PC-3 (cell line): ENCODE data around the gene TMC1. TPM values are rescaled to one million over a fixed set of nuclear protein-coding genes. Genes with fewer than 3 reads are reported as not detected.
"Not testable (repeated sequence)": the region's sequence is repeated elsewhere in the genome, so short reads cannot be mapped to it uniquely, and the experiment has no call there.

Experiments used
- ATAC-seq: fragments of 200-7000 bp; cut with Tn5 transposase; 2 replicates; pipeline ENCODE4 v1.9.1; 2020; ENCODE audit warnings: mild to moderate bottlenecking, moderate library complexity
- BruUV-seq: library from RNA; stranded (reverse); fragments of 400-500 nt; replicated peaks from 2 replicates; lab custom pipeline; 2021; lab: Mats Ljungman, UMichigan
- CTCF ChIA-PET: fragments of 300-600 bp; sonication (Branson Sonifier 250); formaldehyde crosslinking; loops from one replicate; lab custom pipeline; 2022; ENCODE audit warnings: antibody characterized with exemption; lab: Charles Lee
- POLR2A ChIA-PET: fragments of 300-600 bp; sonication (Branson Sonifier 250); formaldehyde crosslinking; loops from one replicate; lab custom pipeline; 2022; ENCODE audit warnings: antibody characterized with exemption; ENCODE audit not compliant: unreplicated experiment; lab: Charles Lee
- DNase-seq: peaks from one replicate; pipeline ENCODE4 v3.0.0-alpha.2; 2015
- H2AFZ ChIP-seq: fragments of 300-600 bp; sonication (generic); 2 replicates; pipeline ENCODE4 v1.6.0; 2016; ENCODE audit warnings: antibody characterized with exemption, low read length
- H3F3A ChIP-seq: fragments of 300-600 bp; sonication (generic); one replicate; pipeline ENCODE4 v1.6.0; 2017; ENCODE audit warnings: antibody characterized with exemption, low read length, control low read depth, mild to moderate bottlenecking; ENCODE audit not compliant: unreplicated experiment
- H3K27ac ChIP-seq: fragments of 300-600 bp; sonication (generic); 2 replicates; pipeline ENCODE4 v1.5.1; 2016; ENCODE audit warnings: mild to moderate bottlenecking, low read length
- H3K27me3 ChIP-seq: fragments of 300-600 bp; sonication (generic); 2 replicates; pipeline ENCODE4 v1.6.1; 2016; ENCODE audit warnings: low read length, mixed read lengths
- H3K36me3 ChIP-seq: fragments of 300-600 bp; sonication (generic); 2 replicates; pipeline ENCODE4 v1.6.1; 2016; ENCODE audit warnings: low read depth, mixed run types, low read length, mixed read lengths
- H3K4me1 ChIP-seq: fragments of 300-600 bp; sonication (generic); 2 replicates; pipeline ENCODE4 v1.5.1; 2016; ENCODE audit warnings: low read length; ENCODE audit not compliant: insufficient read depth
- H3K4me2 ChIP-seq: fragments of 300-600 bp; sonication (generic); 2 replicates; pipeline ENCODE4 v1.6.0; 2016; ENCODE audit warnings: low read length
- H3K4me3 ChIP-seq: fragments of 300-600 bp; sonication (generic); 2 replicates; pipeline ENCODE4 v1.5.1; 2016; ENCODE audit warnings: mild to moderate bottlenecking, low read length, mixed read lengths
- H3K79me2 ChIP-seq: fragments of 300-600 bp; sonication (generic); 2 replicates; pipeline ENCODE4 v1.6.1; 2017; ENCODE audit warnings: low read length, mixed read lengths
- H3K9ac ChIP-seq: fragments of 300-600 bp; sonication (generic); 2 replicates; pipeline ENCODE4 v1.6.0; 2016; ENCODE audit warnings: mild to moderate bottlenecking, low read length
- H3K9me2 ChIP-seq: fragments of 300-600 bp; sonication (generic); replicated peaks from 2 replicates; pipeline ENCODE4 v1.6.1; 2016; ENCODE audit warnings: mixed run types, low read length, mixed read lengths
- H3K9me3 ChIP-seq: fragments of 300-600 bp; sonication (generic); 2 replicates; pipeline ENCODE4 v1.6.1; 2016; ENCODE audit warnings: low read length, mixed read lengths
- H4K20me1 ChIP-seq: fragments of 300-600 bp; sonication (generic); 2 replicates; pipeline ENCODE4 v1.6.1; 2016; ENCODE audit warnings: low read length, mixed read lengths
- EZH2 ChIP-seq: fragments of 300-600 bp; sonication (generic); IDR thresholded peaks from one replicate; pipeline ENCODE4 v1.6.1; 2017; ENCODE audit warnings: antibody characterized with exemption, mild to moderate bottlenecking, low read length; ENCODE audit not compliant: unreplicated experiment
- EZH2phosphoT487 ChIP-seq: fragments of 300-600 bp; sonication (generic); IDR thresholded peaks from 2 replicates; pipeline ENCODE4 v1.6.1; 2018; ENCODE audit warnings: mild to moderate bottlenecking, antibody characterized with exemption, low read length, borderline replicate concordance
- intact Hi-C: fragments of 100-400 bp; cut with micrococcal nuclease; formaldehyde crosslinking; loops from 2 replicates; pipeline ENCODE4 v1.9.0; 2023
- total RNA-seq: library from RNA; depleted of rRNA; stranded (reverse); fragments of >200 nt; gene quantifications from 2 replicates; pipeline ENCODE4 v1.2.3, GENCODE V29; 2014
- TF ChIP-seq, protein P1 (sequence below): fragments of 300-600 bp; sonication (generic); conservative IDR thresholded peaks from 2 replicates; pipeline ENCODE4 v1.5.1; 2017; ENCODE audit warnings: antibody characterized with exemption, low read depth, mild to moderate bottlenecking, low read length

The TMC1 gene
- total RNA-seq, 1 experiment from 2014 or later, result 0.15 TPM

- no peak for ATAC-seq
- no peak overlapping the region for H3K27ac ChIP-seq
- no peaks in the 10 kb centered on the region for H3K36me3 ChIP-seq
- no peaks in the 10 kb centered on the region for H3K9me3 ChIP-seq
- H3K4me3 ChIP-seq, result no peak overlapping the region
- intact Hi-C loops, result loop anchor here (5.0 kb wide), 3 partner anchors 224 to 339 kb away; no protein-coding TSS in a partner anchor
- no peaks in the 10 kb centered on the region for H3K9me2 ChIP-seq
- H3K4me1 ChIP-seq, result no peaks in the 10 kb centered on the region
- POLR2A ChIA-PET, result no interaction called here
- no peaks in the 10 kb centered on the region for H4K20me1 ChIP-seq
- CTCF ChIA-PET, result interaction anchor here (0.7 kb wide), 1 partner anchor 150 kb away, joined by 5 read pairs; no protein-coding TSS in a partner anchor
- TF ChIP-seq, protein P1, sequence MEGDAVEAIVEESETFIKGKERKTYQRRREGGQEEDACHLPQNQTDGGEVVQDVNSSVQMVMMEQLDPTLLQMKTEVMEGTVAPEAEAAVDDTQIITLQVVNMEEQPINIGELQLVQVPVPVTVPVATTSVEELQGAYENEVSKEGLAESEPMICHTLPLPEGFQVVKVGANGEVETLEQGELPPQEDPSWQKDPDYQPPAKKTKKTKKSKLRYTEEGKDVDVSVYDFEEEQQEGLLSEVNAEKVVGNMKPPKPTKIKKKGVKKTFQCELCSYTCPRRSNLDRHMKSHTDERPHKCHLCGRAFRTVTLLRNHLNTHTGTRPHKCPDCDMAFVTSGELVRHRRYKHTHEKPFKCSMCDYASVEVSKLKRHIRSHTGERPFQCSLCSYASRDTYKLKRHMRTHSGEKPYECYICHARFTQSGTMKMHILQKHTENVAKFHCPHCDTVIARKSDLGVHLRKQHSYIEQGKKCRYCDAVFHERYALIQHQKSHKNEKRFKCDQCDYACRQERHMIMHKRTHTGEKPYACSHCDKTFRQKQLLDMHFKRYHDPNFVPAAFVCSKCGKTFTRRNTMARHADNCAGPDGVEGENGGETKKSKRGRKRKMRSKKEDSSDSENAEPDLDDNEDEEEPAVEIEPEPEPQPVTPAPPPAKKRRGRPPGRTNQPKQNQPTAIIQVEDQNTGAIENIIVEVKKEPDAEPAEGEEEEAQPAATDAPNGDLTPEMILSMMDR, result no peak
- TF ChIP-seq EZH2phosphoT487 (no peak), EZH2 (no peak)
- no peak overlapping the region for H3K9ac ChIP-seq
- no peak overlapping the region for H2AFZ ChIP-seq
- no peaks in the 10 kb centered on the region for H3F3A ChIP-seq
- H3K27me3 ChIP-seq, result peaks cover 3% of the 10 kb centered on the region; the same call in 1 of the 2 replicates
- DNase-seq, result no peak
- BruUV-seq, result no TSS peak
- no peak overlapping the region for H3K4me2 ChIP-seq
- no peaks in the 10 kb centered on the region for H3K79me2 ChIP-seq
These were observed 336.9 kb downstream of the TMC1 start for GRCh38 chr9:72858089-72858912.

DNA sequence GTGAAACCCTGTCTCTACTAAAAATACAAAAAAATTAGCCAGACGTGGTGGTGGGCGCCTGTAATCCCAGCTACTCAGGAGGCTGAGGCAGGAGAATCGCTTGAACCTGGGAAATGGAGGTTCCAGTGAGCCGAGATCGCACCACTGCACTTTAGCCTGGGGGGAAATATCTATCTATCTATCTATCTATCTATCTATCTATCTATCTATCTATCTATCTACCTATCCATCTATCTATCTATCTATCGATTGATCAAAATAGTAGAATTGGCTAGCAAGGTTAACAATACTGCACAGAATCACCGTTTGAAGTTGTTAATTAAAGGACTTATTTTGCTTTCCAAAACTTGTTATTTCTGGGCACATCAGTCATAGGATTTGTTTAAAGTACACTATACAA, 341.4 kb downstream of the TMC1 start:
- H4K20me1 ChIP-seq, intact Hi-C loops, H3K9me3 ChIP-seq, H3F3A ChIP-seq, POLR2A ChIA-PET, H3K9ac ChIP-seq, H3K79me2 ChIP-seq, BruUV-seq, H3K36me3 ChIP-seq, CTCF ChIA-PET, H3K27ac ChIP-seq, DNase-seq, H3K9me2 ChIP-seq, H3K4me1 ChIP-seq, ATAC-seq, H2AFZ ChIP-seq, H3K4me2 ChIP-seq, H3K4me3 ChIP-seq: not testable (repeated sequence)
- H3K27me3 ChIP-seq, result peaks cover 10% of the 10 kb centered on the region; the same call in 1 of the 2 replicates

GRCh38 chr9:72863456-72864094, 342.2 kb downstream of the TMC1 start:
- Histone ChIP-seq H3K79me2 (no peaks in the 10 kb centered on the region), H3K27me3 (peaks cover 10% of the 10 kb centered on the region; the same call in 1 of the 2 replicates), H3K9ac (no peak overlapping the region), H4K20me1 (no peaks in the 10 kb centered on the region), H3K4me2 (no peak overlapping the region), H3F3A (no peaks in the 10 kb centered on the region), H3K27ac (no peak overlapping the region), H3K4me1 (no peaks in the 10 kb centered on the region), H3K36me3 (no peaks in the 10 kb centered on the region), H2AFZ (no peak overlapping the region), H3K4me3 (no peak overlapping the region), H3K9me3 (no peaks in the 10 kb centered on the region), H3K9me2 (no peaks in the 10 kb centered on the region)
- BruUV-seq, result no TSS peak
- no peak for ATAC-seq
- POLR2A ChIA-PET, result no interaction called here
- TF ChIP-seq, protein P1, result no peak
- no peak for TF ChIP-seq EZH2phosphoT487
- no peak for TF ChIP-seq EZH2
- no peak for DNase-seq
- CTCF ChIA-PET, result no interaction called here
- intact Hi-C loops, result no loop called here
